Measurements from ENCODE around the gene SCGN. TPM values are rescaled to one million over a fixed set of nuclear protein-coding genes. Genes with fewer than 3 reads are reported as not detected.

The SCGN gene
- total RNA-seq, 1 donor from 2014 or later = not detected

GRCh38 chr6:25659633-25660368, 7.8 kb downstream of the SCGN start:
- no peak for TF ChIP-seq CTCF (IDR thresholded peaks at IDR 0.05)
- Mint-ChIP-seq H3K27me3 (ENCODE audit: low read depth) (peaks cover 25% of the 10 kb centered on the region), H3K4me3 (ENCODE audit: unreplicated experiment) (no peak overlapping the region), H3K27ac (ENCODE audit: unreplicated experiment) (no peak overlapping the region), H3K9me3 (ENCODE audit: low read depth) (no peaks in the 10 kb centered on the region), H3K36me3 (ENCODE audit: low read depth) (no peaks in the 10 kb centered on the region), H3K4me1 (ENCODE audit: low read depth) (no peaks in the 10 kb centered on the region)
- no peak for DNase-seq (ENCODE audit: low spot score)

- Mint-ChIP-seq H3K36me3 (ENCODE audit: low read depth) (no peaks in the 10 kb centered on the region), H3K4me3 (ENCODE audit: unreplicated experiment) (no peak overlapping the region), H3K9me3 (ENCODE audit: low read depth) (no peaks in the 10 kb centered on the region), H3K27ac (ENCODE audit: unreplicated experiment) (no peak overlapping the region), H3K27me3 (ENCODE audit: low read depth) (peaks cover 23% of the 10 kb centered on the region), H3K4me1 (ENCODE audit: low read depth) (no peaks in the 10 kb centered on the region)
- DNase-seq (ENCODE audit: low spot score) = no peak
- TF ChIP-seq CTCF (IDR thresholded peaks at IDR 0.05) = no peak
Measured at GRCh38 chr6:25660512-25660911, 8.5 kb downstream of the SCGN start.

GRCh38 chr6:25661129-25661779, 9.2 kb downstream of the SCGN start:
- DNase-seq (ENCODE audit: low spot score) = no peak
- H3K27ac Mint-ChIP-seq (ENCODE audit: unreplicated experiment) = no peak overlapping the region
- H3K4me3 Mint-ChIP-seq (ENCODE audit: unreplicated experiment) = no peak overlapping the region
- H3K4me1 Mint-ChIP-seq (ENCODE audit: low read depth) = no peaks in the 10 kb centered on the region
- H3K9me3 Mint-ChIP-seq (ENCODE audit: low read depth) = no peaks in the 10 kb centered on the region
- H3K27me3 Mint-ChIP-seq (ENCODE audit: low read depth) = peaks cover 23% of the 10 kb centered on the region
- TF ChIP-seq CTCF (IDR thresholded peaks at IDR 0.05) = no peak
- H3K36me3 Mint-ChIP-seq (ENCODE audit: low read depth) = no peaks in the 10 kb centered on the region

DNA sequence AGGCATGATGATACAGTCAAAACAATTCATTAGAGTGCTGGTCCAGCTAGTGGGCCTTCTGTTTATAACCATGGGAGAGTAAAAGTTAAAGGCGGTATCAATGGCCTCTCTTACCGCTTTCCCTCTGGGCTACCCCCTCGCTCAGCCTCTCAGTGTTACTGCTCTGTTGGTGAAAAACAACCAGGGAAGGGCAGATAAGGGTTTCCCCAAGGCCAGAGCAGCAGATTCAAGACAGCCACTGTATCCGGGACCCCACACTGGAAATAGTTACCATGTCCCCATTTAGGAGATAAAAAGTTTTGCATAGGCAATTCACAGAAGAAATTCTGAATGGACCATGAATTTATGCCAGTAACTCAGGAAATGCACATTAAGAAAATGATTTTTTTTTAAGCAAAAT, 13.4 kb downstream of the SCGN start:
- no peak for DNase-seq (ENCODE audit: low spot score)
- peaks cover 21% of the 10 kb centered on the region for H3K27me3 Mint-ChIP-seq (ENCODE audit: low read depth)
- no peaks in the 10 kb centered on the region for H3K36me3 Mint-ChIP-seq (ENCODE audit: low read depth)
- H3K27ac Mint-ChIP-seq (ENCODE audit: unreplicated experiment) = no peak overlapping the region
- TF ChIP-seq CTCF (IDR thresholded peaks at IDR 0.05) = no peak
- no peaks in the 10 kb centered on the region for H3K4me1 Mint-ChIP-seq (ENCODE audit: low read depth)
- H3K9me3 Mint-ChIP-seq (ENCODE audit: low read depth) = no peaks in the 10 kb centered on the region
- no peak overlapping the region for H3K4me3 Mint-ChIP-seq (ENCODE audit: unreplicated experiment)

DNA sequence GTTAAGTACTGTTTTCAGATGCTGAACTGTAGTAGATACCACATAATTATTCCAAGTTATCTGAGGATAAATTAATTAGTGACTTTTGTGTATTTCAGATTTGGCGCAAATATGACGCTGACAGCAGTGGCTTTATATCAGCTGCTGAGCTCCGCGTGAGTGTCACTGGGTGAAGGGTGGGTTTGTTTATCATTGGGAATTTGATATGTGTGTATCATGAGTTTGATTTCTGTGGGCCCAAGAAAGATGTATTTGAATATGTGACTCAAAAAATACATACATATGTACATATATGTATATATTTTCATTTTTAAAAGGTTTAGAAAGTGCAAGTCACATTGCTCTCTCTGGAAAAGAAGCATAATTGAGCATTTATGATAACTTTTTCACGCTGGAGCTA, 17.4 kb downstream of the SCGN start:
- H3K4me3 Mint-ChIP-seq (ENCODE audit: unreplicated experiment) = no peak overlapping the region
- no peak overlapping the region for H3K27ac Mint-ChIP-seq (ENCODE audit: unreplicated experiment)
- DNase-seq (ENCODE audit: low spot score) = no peak

More for the DNA sequence above, 17.4 kb downstream of the SCGN start:
- no peak for TF ChIP-seq CTCF (IDR thresholded peaks at IDR 0.05)
- Mint-ChIP-seq H3K9me3 (ENCODE audit: low read depth) (no peaks in the 10 kb centered on the region), H3K27me3 (ENCODE audit: low read depth) (peaks cover 34% of the 10 kb centered on the region), H3K36me3 (ENCODE audit: low read depth) (no peaks in the 10 kb centered on the region), H3K4me1 (ENCODE audit: low read depth) (no peaks in the 10 kb centered on the region)
